GM21576 (cell line): ENCODE measurements around the gene MRPL55.

Experiments
- ATAC-seq: cut with Tn5 transposase; IDR thresholded peaks from one replicate; pipeline ENCODE4 v1.9.1; 2021; ENCODE audit warnings: mild to moderate bottlenecking, moderate library complexity; ENCODE audit not compliant: unreplicated experiment

Gene MRPL55

GRCh38 chr1:228088586-228089498 is 20.3 kb downstream of the MRPL55 start:
- no peak for ATAC-seq

GRCh38 chr1:228087771-228088251 is 21.3 kb downstream of the MRPL55 start:
- no peak for ATAC-seq

GRCh38 chr1:228085287-228085951 is 23.7 kb downstream of the MRPL55 start:
- no peak for ATAC-seq

- ATAC-seq, result no peak
Measured at GRCh38 chr1:228084797-228085196, 24.3 kb downstream of the MRPL55 start.

- ATAC-seq, result no peak
Measured at GRCh38 chr1:228084325-228084724, 24.8 kb downstream of the MRPL55 start.

GRCh38 chr1:228083871-228084278 is 25.2 kb downstream of the MRPL55 start:
- ATAC-seq, result no peak

GRCh38 chr1:228082918-228083870 is 25.9 kb downstream of the MRPL55 start:
- peak; percentile 11 for ATAC-seq

GRCh38 chr1:228082214-228082917 is 26.7 kb downstream of the MRPL55 start, which contains the start of gene ARF1:
TSS of gene ARF1 (plus strand) at chr1:228082708. CDS start at chr1:228097115, 14,407 bp downstream.
- peak; percentile 70 for ATAC-seq

GRCh38 chr1:228081578-228082213 is 27.4 kb downstream of the MRPL55 start:
- peak; percentile 30 for ATAC-seq

- no peak for ATAC-seq
Measured at GRCh38 chr1:228081144-228081543, 28.0 kb downstream of the MRPL55 start.

- no peak for ATAC-seq
Measured at GRCh38 chr1:228079601-228080263, 29.4 kb downstream of the MRPL55 start.

GRCh38 chr1:228079013-228079412 is 30.1 kb downstream of the MRPL55 start:
- no peak for ATAC-seq

- ATAC-seq, result no peak
Measured at GRCh38 chr1:228077565-228078330, 31.4 kb downstream of the MRPL55 start.

- ATAC-seq, result no peak
Measured at GRCh38 chr1:228076796-228077430, 32.2 kb downstream of the MRPL55 start.

GRCh38 chr1:228075801-228076271 is 33.3 kb downstream of the MRPL55 start:
- no peak for ATAC-seq

- no peak for ATAC-seq
Measured at GRCh38 chr1:228074954-228075730, 34.0 kb downstream of the MRPL55 start.
